Liver (tissue), 9 donors: Measurements from ENCODE around the gene GRK5. TPM values are rescaled to one million over a fixed set of nuclear protein-coding genes. Genes with fewer than 3 reads are reported as not detected.

Experiments used
- DNase-seq: peaks from one replicate; pipeline ENCODE4 v3.0.0-alpha.2; 2017; ENCODE audit warnings: low spot score
- H3K27ac ChIP-seq, 2 donors: one replicate each; pipeline ENCODE4 v1.7.0; 2013; ENCODE audit warnings: inconsistent platforms in 2 of 2, low read length in 2 of 2, control low read depth in 1 of 2, low read depth in 1 of 2, mild to moderate bottlenecking in 1 of 2
- H3K27me3 ChIP-seq, 4 donors: one replicate each; pipeline versions ENCODE4 v1.6.1 to v1.7.0; 2013; ENCODE audit warnings: low read length in 3 of 4, inconsistent platforms in 1 of 4, mild to moderate bottlenecking in 1 of 4, moderate library complexity in 1 of 4; ENCODE audit not compliant: control insufficient read depth in 4 of 4, insufficient read depth in 4 of 4
- H3K36me3 ChIP-seq, 4 donors: one replicate each; pipeline versions ENCODE4 v1.6.1 to v1.7.0; 2013; ENCODE audit warnings: low read length in 3 of 4, mild to moderate bottlenecking in 3 of 4, low read depth in 1 of 4, moderate library complexity in 1 of 4; ENCODE audit not compliant: control insufficient read depth in 4 of 4, insufficient read depth in 3 of 4
- H3K4me1 ChIP-seq, 4 donors: one replicate each; pipeline versions ENCODE4 v1.6.1 to v1.7.0; 2013; ENCODE audit warnings: low read length in 3 of 4, mild to moderate bottlenecking in 3 of 4, moderate library complexity in 1 of 4; ENCODE audit not compliant: control insufficient read depth in 4 of 4, insufficient read depth in 4 of 4
- H3K4me3 ChIP-seq, 3 donors: one replicate each; pipeline versions ENCODE4 v1.6.1 to v1.7.0; 2013; ENCODE audit warnings: low read length in 3 of 3, control low read depth in 1 of 3, low read depth in 1 of 3, mild to moderate bottlenecking in 1 of 3
- H3K9ac ChIP-seq, 2 donors: one replicate each; pipeline ENCODE4 v1.7.0; 2013; ENCODE audit warnings: low read length in 2 of 2, mild to moderate bottlenecking in 2 of 2, moderate library complexity in 2 of 2, control low read depth in 1 of 2, low read depth in 1 of 2
- H3K9me3 ChIP-seq, 4 donors: one replicate each; pipeline versions ENCODE4 v1.6.1 to v1.7.0; 2013; ENCODE audit warnings: low read length in 3 of 4; ENCODE audit not compliant: control insufficient read depth in 4 of 4
- CTCF ChIP-seq: fragments of 150-350 bp; IDR thresholded peaks from 2 replicates; pipeline ENCODE4 v1.5.1; 2017; ENCODE audit warnings: improper control_type of control experiment, low read depth, low read length; ENCODE audit not compliant: missing input control
- EGR1 ChIP-seq, 2 donors: IDR thresholded peaks; 2 replicates each; pipeline ENCODE4 v1.6.1; 2016 to 2018; ENCODE audit warnings: antibody characterized with exemption in 2 of 2, low read depth in 2 of 2
- FOXA1 ChIP-seq: IDR thresholded peaks from 2 replicates; pipeline ENCODE4 v1.6.1; 2016; ENCODE audit warnings: antibody characterized with exemption
- FOXA2 ChIP-seq: IDR thresholded peaks from 2 replicates; pipeline ENCODE4 v1.6.1; 2016; ENCODE audit warnings: antibody characterized with exemption
- GABPA ChIP-seq, 2 donors: IDR thresholded peaks in 1 of 2; conservative IDR thresholded peaks in 1 of 2; 2 replicates each; pipeline ENCODE4 v1.6.1; 2016; ENCODE audit warnings: antibody characterized with exemption in 2 of 2, mild to moderate bottlenecking in 1 of 2, moderate library complexity in 1 of 2
- HNF4A ChIP-seq, 2 donors: conservative IDR thresholded peaks; 2 replicates each; pipeline ENCODE4 v1.6.1; 2016; ENCODE audit warnings: antibody characterized with exemption in 2 of 2, mild to moderate bottlenecking in 2 of 2
- HNF4G ChIP-seq: IDR thresholded peaks from 2 replicates; pipeline ENCODE4 v1.6.1; 2016; ENCODE audit warnings: antibody characterized with exemption
- JUND ChIP-seq, 2 donors: IDR thresholded peaks; 2 replicates each; pipeline ENCODE4 v1.6.1; 2016; ENCODE audit warnings: antibody characterized with exemption in 2 of 2
- NR2F2 ChIP-seq: IDR thresholded peaks from 2 replicates; pipeline ENCODE4 v1.6.1; 2016; ENCODE audit warnings: antibody characterized with exemption
- RAD21 ChIP-seq, 2 donors: IDR thresholded peaks; 2 replicates each; pipeline ENCODE4 v1.6.1; 2016; ENCODE audit warnings: antibody characterized with exemption in 2 of 2, mild to moderate bottlenecking in 2 of 2
- RXRA ChIP-seq, 2 donors: IDR thresholded peaks; 2 replicates each; pipeline ENCODE4 v1.6.1; 2017 to 2018; ENCODE audit warnings: antibody characterized with exemption in 2 of 2, mild to moderate bottlenecking in 1 of 2
- SP1 ChIP-seq: IDR thresholded peaks from 2 replicates; pipeline ENCODE4 v1.6.1; 2018; ENCODE audit warnings: antibody characterized with exemption, mild to moderate bottlenecking
- YY1 ChIP-seq: IDR thresholded peaks from 2 replicates; pipeline ENCODE4 v1.6.1; 2016; ENCODE audit warnings: antibody characterized with exemption, mild to moderate bottlenecking
- ZBTB33 ChIP-seq: IDR thresholded peaks from 2 replicates; pipeline ENCODE4 v1.6.1; 2016; ENCODE audit warnings: antibody characterized with exemption
- WGBS: extraction: QIAGEN DNeasy Blood & Tissue Kit; methylation state at CpG from one replicate; pipeline ENCODE4 v1.1.7; 2013; 5-methylcytosine and 5-hydroxymethylcytosine counted together
- polyA plus RNA-seq, 2 donors: library from polyadenylated mRNA; stranded (reverse) in 1 of 2; unstranded in 1 of 2; fragments of 200-250 nt in 1 of 2; fragments of >200 nt in 1 of 2; fragmentation: Nextera tagmentation in 1 of 2; extraction: Ambion mirVana in 1 of 2; gene quantifications; one replicate each; pipeline versions ENCODE4 v1.2.1 to v1.2.3, GENCODE V29; 2013 to 2015
- total RNA-seq, 2 donors: library from RNA; depleted of rRNA; stranded (reverse); fragments of >200 nt; gene quantifications; one replicate each; pipeline ENCODE4 v1.2.3, GENCODE V29; 2014
- TF ChIP-seq, protein P1 (sequence below): IDR thresholded peaks from 2 replicates; pipeline ENCODE4 v1.6.1; 2016; ENCODE audit warnings: antibody characterized with exemption, mild to moderate bottlenecking
- donor health status: healthy.
- donor health status: healthy.
- donor health status: healthy.
- donor health status: healthy.
- donor health status: healthy.

The GRK5 gene
- total and polyA plus RNA-seq, 4 donors = 2.1 to 6.6 (median 5.1) TPM

DNA sequence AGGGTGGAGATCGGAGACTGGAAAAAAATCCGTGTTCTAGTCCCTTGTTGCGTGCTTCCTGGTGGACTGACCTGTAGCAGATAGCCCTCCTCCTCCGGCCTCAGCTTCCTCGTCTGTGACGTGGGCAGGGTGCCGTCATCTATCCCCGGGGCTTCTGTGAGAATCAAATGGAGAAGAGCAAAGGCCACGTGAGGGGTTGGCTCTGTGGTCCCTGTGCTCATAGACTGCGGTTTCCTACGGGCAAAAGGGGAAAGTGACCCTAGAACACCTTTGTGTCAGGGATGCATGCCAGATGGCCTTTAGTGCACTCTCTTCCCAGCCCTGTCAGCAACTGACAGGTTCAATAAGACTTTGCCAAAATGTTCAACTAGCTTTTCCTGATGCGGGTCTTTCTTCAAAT lies 33.7 kb downstream of the GRK5 start (continued):
- TF ChIP-seq ZBTB33 (no peak), JUND (IDR thresholded peaks at IDR 0.05) (no peak)

GRCh38 chr10:119242186-119242585 lies 34.8 kb downstream of the GRK5 start:
- Histone ChIP-seq H3K36me3 (no peaks in the 10 kb centered on the region), H3K4me1 (peaks cover 7 to 35% (median 23%) of the 10 kb centered on the region in 4 donors), H3K9me3 (no peaks in the 10 kb centered on the region), H3K4me3 (no peak overlapping the region), H3K27me3 (no peaks in the 10 kb centered on the region), H3K9ac (no peak overlapping the region), H3K27ac (no peak overlapping the region)
- no peak for DNase-seq
- WGBS = 90% methylated on average over 7 of the region's 7 CpGs
- TF ChIP-seq FOXA2 (no peak), GABPA (IDR thresholded peaks at IDR 0.05 in 1 of 2, conservative IDR thresholded peaks at IDR 0.05 in 1 of 2) (no peak), YY1 (no peak), EGR1 (IDR thresholded peaks at IDR 0.05; ENCODE audit: low read depth in 2 of 2) (no peak), CTCF (no peak), HNF4G (no peak), SP1 (no peak), ZBTB33 (no peak), HNF4A (conservative IDR thresholded peaks at IDR 0.05) (no peak), JUND (IDR thresholded peaks at IDR 0.05) (no peak), RAD21 (IDR thresholded peaks at IDR 0.05) (no peak), FOXA1 (no peak), RXRA (IDR thresholded peaks at IDR 0.05) (no peak), NR2F2 (no peak)
- TF ChIP-seq, protein P1, sequence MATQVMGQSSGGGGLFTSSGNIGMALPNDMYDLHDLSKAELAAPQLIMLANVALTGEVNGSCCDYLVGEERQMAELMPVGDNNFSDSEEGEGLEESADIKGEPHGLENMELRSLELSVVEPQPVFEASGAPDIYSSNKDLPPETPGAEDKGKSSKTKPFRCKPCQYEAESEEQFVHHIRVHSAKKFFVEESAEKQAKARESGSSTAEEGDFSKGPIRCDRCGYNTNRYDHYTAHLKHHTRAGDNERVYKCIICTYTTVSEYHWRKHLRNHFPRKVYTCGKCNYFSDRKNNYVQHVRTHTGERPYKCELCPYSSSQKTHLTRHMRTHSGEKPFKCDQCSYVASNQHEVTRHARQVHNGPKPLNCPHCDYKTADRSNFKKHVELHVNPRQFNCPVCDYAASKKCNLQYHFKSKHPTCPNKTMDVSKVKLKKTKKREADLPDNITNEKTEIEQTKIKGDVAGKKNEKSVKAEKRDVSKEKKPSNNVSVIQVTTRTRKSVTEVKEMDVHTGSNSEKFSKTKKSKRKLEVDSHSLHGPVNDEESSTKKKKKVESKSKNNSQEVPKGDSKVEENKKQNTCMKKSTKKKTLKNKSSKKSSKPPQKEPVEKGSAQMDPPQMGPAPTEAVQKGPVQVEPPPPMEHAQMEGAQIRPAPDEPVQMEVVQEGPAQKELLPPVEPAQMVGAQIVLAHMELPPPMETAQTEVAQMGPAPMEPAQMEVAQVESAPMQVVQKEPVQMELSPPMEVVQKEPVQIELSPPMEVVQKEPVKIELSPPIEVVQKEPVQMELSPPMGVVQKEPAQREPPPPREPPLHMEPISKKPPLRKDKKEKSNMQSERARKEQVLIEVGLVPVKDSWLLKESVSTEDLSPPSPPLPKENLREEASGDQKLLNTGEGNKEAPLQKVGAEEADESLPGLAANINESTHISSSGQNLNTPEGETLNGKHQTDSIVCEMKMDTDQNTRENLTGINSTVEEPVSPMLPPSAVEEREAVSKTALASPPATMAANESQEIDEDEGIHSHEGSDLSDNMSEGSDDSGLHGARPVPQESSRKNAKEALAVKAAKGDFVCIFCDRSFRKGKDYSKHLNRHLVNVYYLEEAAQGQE = no peak
